Activated CD4-positive, alpha-beta T cell treated with anti-CD3 and anti-CD28 coated beads, Interleukin-2, amount 50 U/mL, for 16 hours (primary cell): ENCODE measurements around the gene TRAF2.
A peak's percentile ranks its signal among the peaks of the same experiment; 100 is the strongest.
"Not testable (repeated sequence)": the region's sequence is repeated elsewhere in the genome, so short reads cannot be mapped to it uniquely, and the experiment has no call there.

Experiments used
- DNase-seq: peaks from one replicate; pipeline ENCODE4 v3.0.0-alpha.2; 2020

TRAF2 gene

GRCh38 chr9:136885950-136886578 lies at the start of gene TRAF2:
Gene TRAF2, plus strand, starts transcription at chr9:136886516. Its CDS starts 12,225 bp downstream, at chr9:136898741.
- DNase-seq, result peak; percentile 99

- DNase-seq, result no peak
These were observed 49.0 kb upstream of the TRAF2 start for GRCh38 chr9:136837146-136837855.

- DNase-seq, result not testable (repeated sequence)
These were observed 48.4 kb upstream of the TRAF2 start for GRCh38 chr9:136837856-136838277.

DNA sequence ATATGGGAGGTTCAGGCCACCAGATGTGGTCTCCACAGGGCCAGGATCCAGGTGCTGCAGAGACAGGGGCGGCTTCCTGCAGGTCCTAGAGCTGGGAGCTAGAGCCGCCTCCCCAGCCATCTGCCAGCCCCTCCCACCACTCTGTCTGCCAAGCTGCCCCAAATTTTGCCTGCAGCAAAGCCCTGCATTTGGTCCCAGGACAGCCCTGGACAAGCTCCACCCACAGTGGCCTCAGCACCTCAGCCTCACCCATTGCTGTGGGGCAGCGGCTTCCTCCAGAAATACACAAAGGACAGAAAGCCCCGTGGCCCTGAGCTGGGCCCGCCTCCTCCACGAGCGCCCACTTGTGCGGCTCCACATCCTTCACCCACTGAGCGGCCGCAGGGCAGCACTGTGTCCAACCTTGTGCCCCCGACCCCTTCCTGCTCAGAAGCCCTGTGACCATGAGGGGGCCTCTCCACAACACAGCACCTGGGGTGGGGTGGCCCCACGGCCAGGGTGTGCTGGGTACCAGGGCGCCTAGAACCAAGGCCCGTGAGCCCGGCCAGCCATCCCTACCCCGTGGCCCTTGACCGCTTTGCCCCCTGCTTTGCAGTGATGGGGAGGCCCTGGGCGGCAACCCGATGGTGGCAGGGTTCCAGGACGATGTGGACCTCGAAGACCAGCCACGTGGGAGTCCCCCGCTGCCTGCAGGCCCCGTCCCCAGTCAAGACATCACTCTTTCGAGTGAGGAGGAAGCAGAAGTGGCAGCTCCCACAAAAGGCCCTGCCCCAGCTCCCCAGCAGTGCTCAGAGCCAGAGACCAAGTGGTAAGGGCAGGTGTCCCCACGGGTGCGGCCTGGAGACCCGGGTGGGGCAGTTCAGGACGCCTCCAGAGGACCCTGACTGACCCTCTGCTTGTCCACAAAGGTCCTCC lies 47.7 kb upstream of the TRAF2 start:
- DNase-seq, result no peak

DNA sequence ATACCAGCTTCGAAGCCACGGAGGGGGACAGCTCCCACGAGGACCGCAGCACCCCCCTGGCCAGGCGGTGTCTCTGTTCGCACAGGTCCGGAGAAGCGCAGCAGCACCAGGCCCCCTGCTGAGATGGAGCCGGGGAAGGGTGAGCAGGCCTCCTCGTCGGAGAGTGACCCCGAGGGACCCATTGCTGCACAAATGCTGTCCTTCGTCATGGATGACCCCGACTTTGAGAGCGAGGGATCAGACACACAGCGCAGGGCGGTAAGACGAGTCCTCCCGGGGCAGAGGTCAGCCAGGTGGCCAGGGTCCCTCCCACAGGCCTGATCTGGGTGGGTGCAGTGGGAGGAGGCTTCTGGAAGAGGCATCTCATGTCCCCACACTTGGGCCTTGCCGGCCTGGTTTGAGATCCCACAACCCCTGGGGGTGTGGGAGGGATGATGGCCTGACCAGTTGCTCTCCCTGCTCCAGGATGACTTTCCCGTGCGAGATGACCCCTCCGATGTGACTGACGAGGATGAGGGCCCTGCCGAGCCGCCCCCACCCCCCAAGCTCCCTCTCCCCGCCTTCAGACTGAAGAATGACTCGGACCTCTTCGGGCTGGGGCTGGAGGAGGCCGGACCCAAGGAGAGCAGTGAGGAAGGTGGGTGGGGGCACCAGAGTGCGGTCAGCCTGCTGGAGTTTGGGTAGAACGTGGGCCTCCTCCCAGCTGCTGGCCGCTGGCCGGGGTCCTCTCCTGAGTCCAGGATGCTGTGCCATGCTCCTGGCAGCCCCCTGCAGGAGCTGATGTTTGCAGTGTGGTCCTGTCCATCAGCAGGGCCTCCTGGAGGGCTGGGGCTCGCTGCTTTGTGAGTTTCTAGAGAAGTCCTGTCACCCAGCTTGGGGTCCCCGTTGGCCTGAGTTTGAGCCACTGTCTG lies 46.8 kb upstream of the TRAF2 start:
- no peak for DNase-seq

- DNase-seq, result no peak
These were observed 46.0 kb upstream of the TRAF2 start for GRCh38 chr9:136840140-136840876.

DNA sequence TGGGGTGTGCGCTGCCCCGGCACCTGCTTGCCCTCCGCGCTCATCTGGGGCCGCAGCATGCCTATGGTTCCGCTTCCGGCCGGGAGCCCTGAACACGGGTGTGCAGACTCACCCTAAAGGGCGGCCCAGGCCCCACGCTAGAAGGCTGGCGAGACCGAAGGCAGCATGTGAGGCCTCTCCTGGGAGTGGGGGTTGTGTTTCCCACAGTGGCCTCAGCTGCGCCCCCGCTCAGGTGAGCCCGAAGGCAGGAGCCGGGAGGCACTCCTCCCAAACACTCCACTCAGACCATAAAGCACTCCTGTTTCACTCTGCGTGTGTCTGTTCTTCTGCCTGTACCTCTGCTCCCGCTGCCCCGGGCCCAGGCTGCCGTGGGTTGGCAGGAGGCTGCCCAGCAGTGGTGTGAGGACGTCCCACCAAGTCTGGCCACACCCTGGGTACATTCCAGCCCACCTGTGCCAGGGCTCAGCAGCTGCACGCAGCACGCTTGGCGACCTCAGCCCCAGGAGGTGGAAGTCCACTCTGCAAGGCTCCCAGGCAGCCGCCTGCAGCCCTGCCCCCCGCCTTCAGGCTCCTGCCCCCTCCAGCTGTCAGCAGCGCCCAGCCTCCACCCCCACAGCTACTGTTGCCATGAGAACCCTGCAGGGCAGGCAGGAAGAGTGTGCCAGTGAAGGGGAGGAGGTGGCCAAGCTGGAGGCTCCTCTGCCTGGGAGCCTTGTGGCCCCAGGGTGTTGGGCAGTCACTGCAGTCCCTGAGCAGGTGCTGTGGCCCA lies 45.3 kb upstream of the TRAF2 start:
- DNase-seq, result no peak

GRCh38 chr9:136841646-136842379 lies 44.5 kb upstream of the TRAF2 start:
- DNase-seq, result not testable (repeated sequence)

GRCh38 chr9:136842380-136842948 lies 43.9 kb upstream of the TRAF2 start, which contains the start of gene AJM1:
Gene AJM1, plus strand, starts transcription at chr9:136842478. Its CDS starts 1,937 bp downstream, at chr9:136844415.
- DNase-seq, result peak; percentile 82

DNA sequence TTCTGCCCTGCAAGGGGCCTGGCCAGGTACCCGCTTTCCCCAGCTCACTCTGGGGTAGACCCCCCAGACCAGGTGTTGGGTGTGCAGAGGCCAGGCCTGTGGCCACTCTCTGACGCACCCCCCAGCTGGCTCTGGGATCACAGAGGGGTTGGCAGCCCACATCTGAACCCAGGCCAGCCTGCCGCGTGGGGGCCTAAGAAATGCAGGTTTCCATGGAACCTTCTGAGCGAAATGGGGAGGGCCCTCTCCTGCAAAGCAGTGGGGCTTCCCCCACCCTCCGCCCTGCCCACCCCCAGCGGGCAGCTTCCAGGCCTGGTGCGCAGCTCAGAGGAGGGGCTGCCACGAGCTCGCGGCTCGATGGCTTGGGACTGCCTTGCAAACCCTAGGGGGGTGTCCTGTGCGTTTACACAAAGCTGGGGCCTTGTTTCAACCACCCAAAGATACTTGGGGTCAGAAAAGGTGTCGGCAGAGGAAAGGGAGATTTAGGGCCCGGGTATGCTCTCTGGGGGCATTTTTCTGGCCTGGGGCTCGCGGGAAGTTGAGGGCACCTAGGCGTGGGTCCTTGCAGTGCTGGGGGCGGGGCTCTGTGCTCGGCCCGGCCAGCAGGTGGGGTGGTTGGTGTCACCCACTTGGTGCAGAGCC lies 43.0 kb upstream of the TRAF2 start:
- not testable (repeated sequence) for DNase-seq

DNA sequence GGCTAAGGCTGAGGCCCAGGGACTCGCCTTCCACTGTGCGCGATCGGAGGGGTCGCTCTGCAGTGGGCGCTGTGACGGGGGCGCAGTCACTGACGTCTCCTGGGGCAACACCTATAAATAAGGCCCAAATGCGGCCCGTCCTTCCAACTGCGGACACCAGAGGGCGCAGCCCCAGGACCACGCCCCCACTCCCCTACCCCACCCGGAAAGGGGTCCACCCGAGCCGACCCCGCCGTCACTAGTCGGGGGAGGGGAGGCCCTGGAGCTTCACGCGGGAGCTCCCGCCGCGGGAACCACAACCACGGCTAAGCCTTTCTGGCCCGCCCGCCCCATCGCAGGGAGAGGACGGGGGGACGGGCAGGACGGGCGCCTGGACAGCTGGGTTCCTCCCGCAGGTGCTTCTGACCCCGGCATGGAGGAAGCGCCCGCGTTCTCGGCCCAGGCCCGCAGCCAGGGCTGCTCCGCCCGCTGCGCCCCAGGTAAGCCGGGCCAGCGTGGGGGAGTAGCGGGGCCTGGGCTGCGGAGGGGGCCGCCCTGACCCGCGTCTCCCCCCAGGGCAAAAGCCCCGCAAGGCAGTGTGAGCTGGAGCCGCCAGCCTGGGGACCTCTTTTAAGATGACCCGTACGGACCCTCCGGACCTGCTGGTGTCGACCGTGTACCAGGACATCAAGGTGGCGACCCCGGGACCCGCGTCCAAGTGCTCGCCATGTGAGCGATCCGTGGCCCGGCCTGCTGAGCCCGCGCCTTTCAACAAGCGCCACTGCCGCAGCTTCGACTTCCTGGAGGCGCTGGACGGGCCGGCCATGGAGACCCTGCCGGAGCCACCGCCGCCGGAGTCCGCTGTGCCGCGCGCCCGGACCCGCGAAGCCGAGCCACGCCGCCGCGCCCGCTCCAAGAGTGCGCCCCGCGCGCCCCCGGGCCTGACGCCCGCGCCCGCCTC lies 42.2 kb upstream of the TRAF2 start:
- peak; percentile 52 for DNase-seq

GRCh38 chr9:136844761-136845464 lies 41.4 kb upstream of the TRAF2 start:
- peak; percentile 21 for DNase-seq

DNA sequence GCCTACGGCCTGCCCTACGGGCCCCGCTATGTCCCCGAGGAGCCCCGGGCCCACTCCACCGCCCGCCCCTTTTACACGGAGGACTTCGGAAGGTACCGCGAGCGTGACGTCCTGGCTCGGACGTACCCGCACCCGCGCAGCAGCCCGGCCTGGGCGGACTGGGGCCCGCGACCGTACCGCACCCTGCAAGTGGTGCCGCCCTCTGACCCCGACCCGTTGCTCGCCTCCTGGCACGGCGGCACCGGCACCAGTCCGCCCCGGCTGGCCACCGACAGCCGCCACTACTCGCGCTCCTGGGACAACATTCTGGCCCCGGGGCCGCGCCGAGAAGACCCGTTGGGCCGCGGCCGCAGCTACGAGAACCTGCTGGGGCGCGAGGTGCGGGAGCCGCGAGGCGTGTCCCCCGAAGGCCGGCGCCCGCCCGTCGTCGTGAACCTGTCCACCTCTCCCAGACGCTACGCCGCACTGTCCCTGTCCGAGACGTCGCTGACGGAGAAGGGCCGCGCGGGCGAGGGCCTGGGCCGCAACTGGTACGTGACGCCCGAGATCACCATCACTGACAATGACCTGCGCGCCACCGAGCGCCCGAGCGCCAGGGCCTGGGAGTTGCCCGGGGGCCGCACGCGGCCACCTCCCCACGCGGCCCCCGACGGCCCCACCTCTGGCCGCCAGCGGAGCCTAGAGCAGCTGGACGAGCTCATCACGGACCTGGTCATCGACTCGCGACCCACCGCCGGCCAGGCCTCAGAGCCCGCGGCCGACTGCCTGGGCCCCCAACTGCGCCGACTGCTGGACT lies 40.7 kb upstream of the TRAF2 start:
- no peak for DNase-seq

GRCh38 chr9:136846376-136847087 lies 39.8 kb upstream of the TRAF2 start:
- no peak for DNase-seq

GRCh38 chr9:136847088-136847825 lies 39.1 kb upstream of the TRAF2 start:
- peak; percentile 38 for DNase-seq
